ENCODE measurements around the gene WDR18. TPM values are rescaled to one million over a fixed set of nuclear protein-coding genes. Genes with fewer than 3 reads are reported as not detected.

The WDR18 gene
- polyA plus RNA-seq, 1 donor from 2014 or later, result 64.9 TPM

- Histone ChIP-seq H3K27me3 (ENCODE audit: insufficient read depth, low read depth, low read length) (no peaks in the 10 kb centered on the region), H3K36me3 (ENCODE audit: insufficient read depth, low read length) (no peaks in the 10 kb centered on the region), H3K79me2 (replicated peaks; ENCODE audit: insufficient read depth, low read length) (peaks cover 5% of the 10 kb centered on the region), H3K27ac (ENCODE audit: low read length) (no peak overlapping the region), H3K4me2 (ENCODE audit: low read length) (no peak overlapping the region), H4K20me1 (ENCODE audit: insufficient read depth) (no peaks in the 10 kb centered on the region), H3F3A (ENCODE audit: insufficient read depth, low read length, poor library complexity, severe bottlenecking) (no peaks in the 10 kb centered on the region), H3K9me3 (ENCODE audit: low read length) (no peaks in the 10 kb centered on the region), H3K9ac (ENCODE audit: low read length) (no peak overlapping the region), H3K9me2 (ENCODE audit: insufficient read depth, low read length) (no peaks in the 10 kb centered on the region), H3K4me3 (ENCODE audit: low read length) (no peak overlapping the region), H2AFZ (ENCODE audit: low read depth, low read length) (no peak overlapping the region)
- TF ChIP-seq MXI1 (conservative IDR thresholded peaks at IDR 0.05; ENCODE audit: poor library complexity, severe bottlenecking) (no peak), REST (IDR thresholded peaks at IDR 0.05; ENCODE audit: borderline replicate concordance) (no peak), EP300 (conservative IDR thresholded peaks at IDR 0.05; ENCODE audit: poor library complexity, severe bottlenecking) (no peak), SMC3 (conservative IDR thresholded peaks at IDR 0.05; ENCODE audit: poor library complexity) (no peak), CTCF (IDR thresholded peaks at IDR 0.05; ENCODE audit: poor library complexity, severe bottlenecking) (no peak)
These were observed 26.7 kb downstream of the WDR18 start for GRCh38 chr19:1010586-1011510.

- peaks cover 3% of the 10 kb centered on the region for H4K20me1 ChIP-seq (ENCODE audit: insufficient read depth)
- TF ChIP-seq SMC3 (conservative IDR thresholded peaks at IDR 0.05; ENCODE audit: poor library complexity) (no peak), EZH2 (IDR thresholded peaks at IDR 0.05; ENCODE audit: borderline replicate concordance, insufficient read depth, low read length, poor library complexity, severe bottlenecking) (no peak), POLR2AphosphoS5 (IDR thresholded peaks at IDR 0.05) (no peak), MXI1 (conservative IDR thresholded peaks at IDR 0.05; ENCODE audit: poor library complexity, severe bottlenecking) (no peak), CTCF (IDR thresholded peaks at IDR 0.05; ENCODE audit: poor library complexity, severe bottlenecking) (no peak), REST (IDR thresholded peaks at IDR 0.05; ENCODE audit: borderline replicate concordance) (no peak), TAF1 (IDR thresholded peaks at IDR 0.05; ENCODE audit: low read depth) (no peak), RAD21 (conservative IDR thresholded peaks at IDR 0.05) (no peak), EP300 (conservative IDR thresholded peaks at IDR 0.05; ENCODE audit: poor library complexity, severe bottlenecking) (no peak)
- H3K79me2 ChIP-seq (replicated peaks; ENCODE audit: insufficient read depth, low read length), result peaks cover 7% of the 10 kb centered on the region
- no peak overlapping the region for H3K4me3 ChIP-seq (ENCODE audit: low read length)
- no peak overlapping the region for H2AFZ ChIP-seq (ENCODE audit: low read depth, low read length)
- H3K9me3 ChIP-seq (ENCODE audit: low read length), result no peaks in the 10 kb centered on the region
- no peaks in the 10 kb centered on the region for H3K36me3 ChIP-seq (ENCODE audit: insufficient read depth, low read length)
- H3K27me3 ChIP-seq (ENCODE audit: insufficient read depth, low read depth, low read length), result no peaks in the 10 kb centered on the region
- H3K9ac ChIP-seq (ENCODE audit: low read length), result no peak overlapping the region
- H3K4me2 ChIP-seq (ENCODE audit: low read length), result no peak overlapping the region
- no peaks in the 10 kb centered on the region for H3F3A ChIP-seq (ENCODE audit: insufficient read depth, low read length, poor library complexity, severe bottlenecking)
- no peak overlapping the region for H3K27ac ChIP-seq (ENCODE audit: low read length)
- no peaks in the 10 kb centered on the region for H3K9me2 ChIP-seq (ENCODE audit: insufficient read depth, low read length)
These were observed 27.7 kb downstream of the WDR18 start for GRCh38 chr19:1011831-1012333.
